NCI-H1105 (cell line): ENCODE measurements around the gene SC5D.

Source experiments
- DNase-seq: peaks from one replicate; lab custom pipeline; 2025; lab: John Stamatoyannopoulos, UW

The SC5D gene

DNA sequence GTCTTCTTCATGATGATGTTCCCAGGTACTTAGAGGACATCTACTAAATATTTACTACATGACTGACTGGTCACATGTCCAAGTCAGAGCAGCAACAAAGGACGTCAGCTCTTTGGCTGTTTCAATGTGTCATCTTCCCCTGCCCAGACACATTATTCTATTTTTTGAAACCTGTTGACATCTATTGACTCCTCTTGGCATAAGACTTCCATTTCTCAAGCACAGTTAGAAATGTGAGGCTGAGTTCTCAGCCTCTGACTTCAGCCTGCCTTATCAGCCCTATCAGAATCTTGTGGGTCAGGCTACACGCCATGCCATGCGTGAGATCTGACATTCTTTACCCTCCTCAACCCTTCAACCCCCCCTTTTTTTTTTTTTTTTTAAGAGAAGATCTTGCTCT is 63.8 kb downstream of the SC5D start:
- DNase-seq: no peak
